Retinal pigment epithelial cell (primary cell): Measurements from ENCODE around the gene GET4.

Experiments
- DNase-seq: peaks from one replicate; pipeline ENCODE4 v3.0.0-alpha.2; 2010; ENCODE audit warnings: low read depth
- H3K4me3 ChIP-seq: 2 replicates; pipeline ENCODE4 v1.5.1; 2011; ENCODE audit warnings: mild to moderate bottlenecking, low read length, control low read depth, moderate library complexity
- CTCF ChIP-seq: conservative IDR thresholded peaks from 2 replicates; pipeline ENCODE4 v1.5.1; 2011; ENCODE audit warnings: low read depth, low read length, control low read depth, inconsistent platforms

Gene GET4

DNA sequence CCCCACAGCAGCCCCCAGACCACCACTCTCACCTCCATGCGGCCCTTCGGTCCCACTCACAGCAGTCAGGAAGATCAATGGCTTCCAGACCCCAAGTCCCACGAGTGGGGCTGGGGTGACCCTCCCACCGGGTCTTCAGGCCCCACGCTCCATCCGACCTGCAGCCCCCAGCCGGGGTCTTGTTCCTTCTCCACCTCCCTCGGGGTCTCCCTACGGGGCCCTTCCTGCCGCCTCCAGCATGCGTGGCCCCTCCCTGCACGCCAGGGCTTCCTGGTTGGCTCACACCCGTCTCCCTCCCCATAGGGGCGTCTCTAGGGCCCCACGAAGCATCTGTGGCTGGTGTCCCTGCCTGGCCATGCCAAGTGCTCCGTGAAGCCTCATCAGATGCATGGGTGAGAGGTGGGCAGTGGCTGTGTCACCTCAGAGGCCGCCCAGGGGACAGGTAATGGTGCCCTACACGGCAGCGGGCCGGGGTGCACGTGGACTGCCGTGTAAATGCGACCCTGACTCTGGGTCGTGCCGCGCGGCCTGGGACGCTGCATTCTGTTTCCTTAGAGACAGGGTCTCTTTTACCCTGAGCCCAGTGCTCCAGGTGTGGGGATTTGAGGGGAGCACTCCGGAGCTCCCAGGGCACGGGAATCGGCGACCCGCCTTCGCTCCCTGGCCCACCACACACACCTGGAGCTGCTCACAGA is 58.3 kb downstream of the GET4 start:
- no peak for DNase-seq
- H3K4me3 ChIP-seq: no peak overlapping the region
- TF ChIP-seq CTCF: no peak

GRCh38 chr7:935164-935873 is 59.0 kb downstream of the GET4 start:
- H3K4me3 ChIP-seq: no peak overlapping the region
- DNase-seq: no peak
- no peak for TF ChIP-seq CTCF

DNA sequence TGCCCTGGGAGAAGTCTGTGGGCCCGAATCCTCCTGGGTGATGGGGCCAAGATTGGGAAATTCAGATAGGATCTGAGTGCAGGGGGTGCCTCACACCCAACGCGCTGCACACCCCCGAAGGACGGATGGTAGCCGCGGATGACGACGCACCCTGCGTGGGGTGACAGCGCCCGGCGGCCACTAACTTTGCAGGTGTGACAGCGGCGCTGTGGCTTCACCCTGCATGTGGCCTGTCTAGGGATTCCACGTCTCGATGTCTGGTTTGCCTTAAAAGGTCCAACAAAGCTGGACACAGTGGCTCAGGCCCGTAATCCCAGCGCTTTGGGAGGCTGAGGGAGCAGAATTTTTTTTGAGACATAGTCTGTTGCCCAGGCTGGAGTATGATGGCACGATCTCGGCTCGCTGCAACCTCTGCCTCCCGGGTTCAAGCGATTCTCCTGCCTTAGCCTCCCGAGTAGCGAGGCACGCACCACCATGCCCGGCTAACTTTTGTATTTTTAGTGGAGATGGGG is 59.6 kb downstream of the GET4 start:
- no peak for TF ChIP-seq CTCF
- no peak overlapping the region for H3K4me3 ChIP-seq
- no peak for DNase-seq

- DNase-seq: no peak
- TF ChIP-seq CTCF: no peak
- no peak overlapping the region for H3K4me3 ChIP-seq
These were observed 60.2 kb downstream of the GET4 start for GRCh38 chr7:936386-937054.

DNA sequence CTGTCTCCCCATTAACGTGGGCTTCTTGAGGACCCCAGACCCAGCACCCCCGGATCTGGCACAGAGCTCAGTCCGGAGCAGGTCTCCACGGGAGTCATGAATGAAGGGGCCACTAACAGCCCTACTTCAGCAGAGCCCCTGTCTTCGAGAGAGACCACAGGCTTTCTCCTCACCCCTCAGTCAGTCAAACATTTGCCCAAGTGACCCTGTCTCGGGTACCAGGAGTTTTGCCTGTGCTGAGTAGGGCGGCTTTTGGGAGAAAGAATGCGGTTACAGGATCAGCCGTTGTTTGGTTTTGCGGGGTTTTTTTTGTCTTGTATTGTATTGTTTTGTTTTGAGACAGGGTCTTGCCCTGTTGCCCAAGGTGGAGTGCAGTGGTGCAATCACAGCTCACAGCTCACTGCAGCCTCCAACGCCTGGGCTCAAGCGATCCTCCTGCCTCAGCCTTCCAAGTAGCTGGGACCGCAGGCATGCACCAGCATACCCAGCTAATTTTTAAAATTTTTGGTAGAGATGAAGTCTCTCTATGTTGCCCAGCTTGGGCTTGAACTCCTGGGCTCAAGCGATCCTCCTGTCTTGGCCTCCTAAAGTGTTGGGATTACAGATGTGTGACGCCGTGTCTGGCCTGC is 61.6 kb downstream of the GET4 start:
- H3K4me3 ChIP-seq: no peak overlapping the region
- DNase-seq: no peak
- no peak for TF ChIP-seq CTCF

DNA sequence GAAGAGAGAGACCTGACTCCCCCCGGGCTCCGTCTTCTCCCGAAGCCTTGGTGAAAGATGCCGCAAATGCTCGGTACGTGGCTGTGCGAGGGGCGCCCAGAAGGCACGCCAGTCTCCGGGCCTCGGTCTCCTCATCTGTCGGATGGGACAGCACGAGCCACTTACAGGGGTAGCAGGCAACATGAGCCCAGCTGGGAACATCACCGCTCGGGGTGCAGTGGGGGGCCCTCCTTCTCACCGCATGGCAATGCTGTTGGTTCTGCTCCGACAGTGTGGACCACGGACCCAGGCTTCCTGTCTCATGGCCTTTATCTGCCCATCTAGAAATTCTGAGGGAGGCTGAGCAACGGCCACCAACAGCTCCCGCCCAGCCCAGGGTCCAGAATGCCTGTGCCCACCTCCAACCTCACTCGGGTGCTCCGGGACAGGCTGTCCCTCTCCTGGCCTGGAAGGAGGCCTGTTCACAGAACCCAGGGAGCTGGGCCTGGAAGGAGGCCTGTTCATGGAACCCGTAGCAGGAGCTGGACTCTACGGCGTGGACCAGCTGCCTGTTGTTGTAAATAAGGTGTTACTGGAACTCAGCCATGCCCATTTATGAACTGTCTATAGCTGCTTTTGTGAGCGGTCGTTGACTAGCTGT is 62.3 kb downstream of the GET4 start:
- TF ChIP-seq CTCF: no peak
- DNase-seq: no peak
- H3K4me3 ChIP-seq: no peak overlapping the region
